CD14-positive monocyte (primary cell): ENCODE measurements around the gene CNTNAP5. TPM values are rescaled to one million over a fixed set of nuclear protein-coding genes. Genes with fewer than 3 reads are reported as not detected.

Experiments used
- DNase-seq, 3 donors: peaks; one replicate each; pipeline ENCODE4 v3.0.0-alpha.2; 2011 to 2022
- H2AFZ ChIP-seq: 2 replicates; pipeline ENCODE4 v1.6.0; 2012; ENCODE audit warnings: mild to moderate bottlenecking, low read depth, low read length, inconsistent platforms; ENCODE audit not compliant: insufficient read depth, poor library complexity, severe bottlenecking
- H3K27ac ChIP-seq, 2 donors: 1 replicate in 1 of 2; 2 replicates in 1 of 2; pipeline ENCODE4 v1.5.1; 2012 to 2013; ENCODE audit warnings: low read length in 2 of 2, control low read depth in 1 of 2, inconsistent platforms in 1 of 2, low read depth in 1 of 2, mild to moderate bottlenecking in 1 of 2
- H3K27me3 ChIP-seq, 2 donors: one replicate each; pipeline versions ENCODE4 v1.6.0 to v1.6.1; 2011 to 2013; ENCODE audit warnings: low read length in 2 of 2; ENCODE audit not compliant: control insufficient read depth in 2 of 2, insufficient read depth in 2 of 2
- H3K36me3 ChIP-seq, 2 donors: replicated peaks in 1 of 2; 1 replicate in 1 of 2; 2 replicates in 1 of 2; pipeline versions ENCODE4 v1.5.1 to v1.6.1; 2012 to 2013; ENCODE audit warnings: low read length in 2 of 2, control low read depth in 1 of 2, inconsistent platforms in 1 of 2, mild to moderate bottlenecking in 1 of 2; ENCODE audit not compliant: insufficient read depth in 2 of 2, control insufficient read depth in 1 of 2
- H3K4me1 ChIP-seq, 2 donors: 1 replicate in 1 of 2; 2 replicates in 1 of 2; pipeline versions ENCODE4 v1.5.1 to v1.6.1; 2012 to 2013; ENCODE audit warnings: low read length in 2 of 2, control low read depth in 1 of 2, inconsistent platforms in 1 of 2, mild to moderate bottlenecking in 1 of 2, moderate library complexity in 1 of 2; ENCODE audit not compliant: insufficient read depth in 2 of 2, control insufficient read depth in 1 of 2
- H3K4me2 ChIP-seq: replicated peaks from 2 replicates; pipeline ENCODE3; 2012; ENCODE audit warnings: low read length, moderate library complexity, mild to moderate bottlenecking; ENCODE audit not compliant: poor library complexity, severe bottlenecking; ENCODE audit errors: extremely low read depth
- H3K4me3 ChIP-seq, 3 experiments: fragments of 200-600 bp in 1 of 3; sonication (generic) in 1 of 3; replicated peaks in 1 of 3; 1 replicate in 2 of 3; 2 replicates in 1 of 3; pipeline ENCODE4 v1.5.1; 2011 to 2013; ENCODE audit warnings: low read length in 3 of 3, mild to moderate bottlenecking in 3 of 3, control low read depth in 2 of 3, low read depth in 2 of 3, inconsistent platforms in 1 of 3, moderate library complexity in 1 of 3
- H3K79me2 ChIP-seq: 2 replicates; pipeline ENCODE4 v1.6.0; 2012; ENCODE audit warnings: mild to moderate bottlenecking, control low read depth, inconsistent platforms, low read length, moderate library complexity; ENCODE audit not compliant: insufficient read depth
- H3K9ac ChIP-seq: 2 replicates; pipeline ENCODE4 v1.6.0; 2017; ENCODE audit warnings: low read length, mild to moderate bottlenecking; ENCODE audit not compliant: insufficient read depth, poor library complexity, severe bottlenecking
- H3K9me3 ChIP-seq, 2 donors: replicated peaks in 1 of 2; 1 replicate in 1 of 2; 2 replicates in 1 of 2; pipeline versions ENCODE4 v1.5.1 to v1.6.1; 2012 to 2013; ENCODE audit warnings: low read length in 2 of 2, control low read depth in 1 of 2; ENCODE audit not compliant: control insufficient read depth in 1 of 2, insufficient read depth in 1 of 2
- H4K20me1 ChIP-seq: 2 replicates; pipeline ENCODE4 v1.6.0; 2012; ENCODE audit warnings: mild to moderate bottlenecking, low read length, control low read depth, moderate library complexity; ENCODE audit not compliant: insufficient read depth
- H3K27ac Mint-ChIP-seq, 7 donors: one replicate each; pipeline ENCODE4 v1.8.0; 2020; ENCODE audit warnings: mild to moderate bottlenecking in 7 of 7, mixed read lengths in 7 of 7, moderate library complexity in 6 of 7, inconsistent platforms in 2 of 7
- H3K27me3 Mint-ChIP-seq, 3 donors: one replicate each; pipeline ENCODE4 v1.8.0; 2021 to 2022; ENCODE audit warnings: low read depth in 3 of 3, mild to moderate bottlenecking in 3 of 3, mixed read lengths in 3 of 3, moderate library complexity in 3 of 3, inconsistent platforms in 1 of 3
- H3K36me3 Mint-ChIP-seq, 2 donors: one replicate each; pipeline ENCODE4 v1.8.0; 2020; ENCODE audit warnings: mixed read lengths in 2 of 2, inconsistent platforms in 1 of 2, mild to moderate bottlenecking in 1 of 2
- H3K4me1 Mint-ChIP-seq: one replicate; pipeline ENCODE4 v1.8.0; 2020; ENCODE audit warnings: mild to moderate bottlenecking, mixed read lengths
- H3K4me3 Mint-ChIP-seq, 2 donors: one replicate each; pipeline ENCODE4 v1.8.0; 2020; ENCODE audit warnings: mild to moderate bottlenecking in 2 of 2, mixed read lengths in 2 of 2, moderate library complexity in 1 of 2
- H3K9me3 Mint-ChIP-seq, 7 donors: one replicate each; pipeline ENCODE4 v1.8.0; 2020 to 2022; ENCODE audit warnings: mixed read lengths in 7 of 7, mild to moderate bottlenecking in 6 of 7, moderate library complexity in 6 of 7, inconsistent platforms in 2 of 7
- CTCF ChIP-seq: fragments of 200-600 bp; IDR thresholded peaks from one replicate; pipeline ENCODE4 v1.8.0; 2022; ENCODE audit warnings: antibody characterized with exemption, mild to moderate bottlenecking
- WGBS: methylation state at CpG from one replicate; pipeline ENCODE4 v1.1.5; 2013; ENCODE audit warnings: missing lambda C conversion rate; ENCODE audit not compliant: insufficient coverage; 5-methylcytosine and 5-hydroxymethylcytosine counted together
- intact Hi-C, 2 donors: fragments of 100-400 bp; cut with micrococcal nuclease; formaldehyde crosslinking; loops; one replicate each; pipeline versions ENCODE4 v1.15.0 to v1.15.1; 2023
- polyA plus RNA-seq, 3 donors: library from polyadenylated mRNA; depleted of rRNA in 1 of 3; unstranded in 2 of 3; stranded (reverse) in 1 of 3; fragments of 300-500 nt in 2 of 3; fragments of >200 nt in 1 of 3; fragmentation: Illumina TruSeq in 2 of 3; gene quantifications; 1 replicate in 2 of 3; 2 replicates in 1 of 3; pipeline ENCODE4 v1.2.3, GENCODE V29; 2012 to 2021

CNTNAP5 gene
- polyA plus RNA-seq, 3 donors, result not detected

- Histone ChIP-seq H3K9ac (no peak overlapping the region), H3K36me3 (no peaks in the 10 kb centered on the region), H3K4me2 (no peak overlapping the region), H4K20me1 (no peaks in the 10 kb centered on the region), H3K79me2 (no peaks in the 10 kb centered on the region), H3K4me1 (no peaks in the 10 kb centered on the region), H3K4me3 (no peak overlapping the region), H3K27me3 (no peaks in the 10 kb centered on the region), H3K9me3 (peaks cover 0 to 7% of the 10 kb centered on the region in 2 donors), H2AFZ (no peak overlapping the region), H3K27ac (no peak overlapping the region)
- no peaks in the 10 kb centered on the region for H3K36me3 Mint-ChIP-seq
- no peaks in the 10 kb centered on the region for H3K4me1 Mint-ChIP-seq
- 94% methylated on average over 3 of the region's 8 CpGs for WGBS
- H3K4me3 Mint-ChIP-seq, result no peak overlapping the region
- intact Hi-C loops, result no loop called here
- DNase-seq, result no peak
- H3K9me3 Mint-ChIP-seq, result peaks cover 2 to 13% (median 6%) of the 10 kb centered on the region in 7 donors
- no peak for TF ChIP-seq CTCF
- H3K27me3 Mint-ChIP-seq, result no peaks in the 10 kb centered on the region
- H3K27ac Mint-ChIP-seq, result no peak overlapping the region
Measured at GRCh38 chr2:124309563-124310138, 284.6 kb downstream of the CNTNAP5 start.

DNA sequence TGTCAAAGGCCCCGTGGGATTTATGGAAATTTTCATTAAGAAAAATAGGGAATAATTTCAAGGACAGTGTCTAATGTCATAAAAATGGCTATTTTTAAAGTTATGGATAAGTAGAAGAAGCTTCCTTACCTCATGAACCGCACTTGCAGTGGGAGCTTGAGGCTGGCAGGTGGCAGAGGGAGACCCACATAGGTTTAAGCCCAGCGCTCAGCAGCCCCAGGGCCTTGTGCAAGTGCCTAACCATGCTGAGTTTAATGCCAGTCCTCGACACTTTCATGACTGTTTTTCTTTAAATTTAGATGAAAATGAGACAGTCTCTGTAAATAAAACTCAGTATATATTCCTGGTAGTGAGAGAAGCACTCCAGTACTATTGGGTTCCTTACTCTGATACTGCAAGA is 285.6 kb downstream of the CNTNAP5 start:
- H3K36me3 Mint-ChIP-seq, result no peaks in the 10 kb centered on the region
- H3K4me3 Mint-ChIP-seq, result no peak overlapping the region
- H3K4me2 ChIP-seq, result no peak overlapping the region
- no peaks in the 10 kb centered on the region for H4K20me1 ChIP-seq
- no peak overlapping the region for H3K4me3 ChIP-seq
- no peaks in the 10 kb centered on the region for H3K4me1 Mint-ChIP-seq
- no peaks in the 10 kb centered on the region for H3K79me2 ChIP-seq
- H3K27me3 ChIP-seq, result no peaks in the 10 kb centered on the region
- peaks cover 0 to 7% of the 10 kb centered on the region in 2 donors for H3K9me3 ChIP-seq
- H3K27ac ChIP-seq, result no peak overlapping the region
- H3K9me3 Mint-ChIP-seq, result peaks cover 2 to 9% (median 6%) of the 10 kb centered on the region in 7 donors
- H3K36me3 ChIP-seq, result no peaks in the 10 kb centered on the region
- no peaks in the 10 kb centered on the region for H3K27me3 Mint-ChIP-seq
- TF ChIP-seq CTCF, result no peak
- H3K9ac ChIP-seq, result no peak overlapping the region
- H3K27ac Mint-ChIP-seq, result no peak overlapping the region
- 100% methylated on average over 2 of the region's 4 CpGs for WGBS
- no peak for DNase-seq
- no peak overlapping the region for H2AFZ ChIP-seq
- no peaks in the 10 kb centered on the region for H3K4me1 ChIP-seq
- intact Hi-C loops, result no loop called here
